Colonic mucosa (tissue), 4 donors: ENCODE measurements around the gene COPG2. TPM values are rescaled to one million over a fixed set of nuclear protein-coding genes. Genes with fewer than 3 reads are reported as not detected.
"Not testable (repeated sequence)": the region's sequence is repeated elsewhere in the genome, so short reads cannot be mapped to it uniquely, and the experiment has no call there.

ENCODE experiments used
- DNase-seq: peaks from one replicate; pipeline ENCODE4 v3.0.0-alpha.2; 2020
- H3K27ac ChIP-seq: fragments of 200-600 bp; one replicate; pipeline ENCODE4 v1.8.0; 2021
- H3K27me3 ChIP-seq: fragments of 200-600 bp; one replicate; pipeline ENCODE4 v1.8.0; 2021
- H3K36me3 ChIP-seq: fragments of 200-600 bp; one replicate; pipeline ENCODE4 v1.8.0; 2021
- H3K4me1 ChIP-seq: fragments of 200-600 bp; one replicate; pipeline ENCODE4 v1.8.0; 2021; ENCODE audit warnings: mild to moderate bottlenecking
- H3K4me3 ChIP-seq: fragments of 200-600 bp; one replicate; pipeline ENCODE4 v1.8.0; 2021
- H3K9ac ChIP-seq, 2 donors: one replicate each; pipeline ENCODE4 v1.7.0; 2013; ENCODE audit warnings: control low read depth in 2 of 2, low read depth in 2 of 2, low read length in 2 of 2
- H3K9me3 ChIP-seq: fragments of 200-600 bp; one replicate; pipeline ENCODE4 v1.8.0; 2021
- CTCF ChIP-seq: fragments of 200-600 bp; IDR thresholded peaks from one replicate; pipeline ENCODE4 v1.8.0; 2022; ENCODE audit warnings: antibody characterized with exemption, mild to moderate bottlenecking
- intact Hi-C: fragments of 100-400 bp; cut with DNase I; formaldehyde crosslinking; loops from one replicate; pipeline ENCODE4 v1.14.1; 2022
- total RNA-seq, 2 donors: library from RNA; stranded (reverse); fragmentation: NEBNext Ultra II Directional in 1 of 2; extraction: Animal tissue kit (Norgen Biotek cat#: 25700) in 1 of 2; gene quantifications; one replicate each; pipeline ENCODE4 v1.2.1, GENCODE V29; 2021
- donor health status: healthy.
- donor health status: DM: no; HTN: no; CAD: no.
- donor health status: DM: no; HTN: no; CAD: no.

COPG2 gene
- total RNA-seq, 2 donors from 2014 or later: 19.1 to 24.2 TPM

DNA sequence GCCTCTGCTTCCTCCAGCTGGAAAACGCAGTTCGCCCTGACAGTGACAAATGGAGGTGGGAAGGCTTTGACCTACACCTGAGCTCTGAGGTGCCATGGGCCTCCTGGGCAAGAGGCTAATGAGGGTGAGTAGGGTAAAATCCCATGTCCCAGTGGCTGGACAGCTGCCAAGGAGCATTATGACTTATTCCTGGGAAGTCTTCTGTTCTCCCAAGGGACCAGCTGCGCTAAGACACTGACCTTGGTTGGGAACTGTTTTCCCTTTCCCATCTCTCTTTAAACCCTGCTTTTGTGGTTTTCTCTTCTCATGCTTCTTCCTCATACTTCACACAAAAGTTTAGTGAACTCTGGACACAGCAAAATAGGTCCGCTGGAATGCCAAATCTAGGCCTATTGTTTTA lies 72.6 kb downstream of the COPG2 start:
- intact Hi-C loops: no loop called here
- no peak for TF ChIP-seq CTCF
- Histone ChIP-seq H3K9me3 (no peaks in the 10 kb centered on the region), H3K36me3 (no peaks in the 10 kb centered on the region), H3K27ac (no peak overlapping the region), H3K4me3 (no peak overlapping the region), H3K27me3 (no peaks in the 10 kb centered on the region), H3K9ac (no peak overlapping the region), H3K4me1 (no peaks in the 10 kb centered on the region)
- no peak for DNase-seq

DNA sequence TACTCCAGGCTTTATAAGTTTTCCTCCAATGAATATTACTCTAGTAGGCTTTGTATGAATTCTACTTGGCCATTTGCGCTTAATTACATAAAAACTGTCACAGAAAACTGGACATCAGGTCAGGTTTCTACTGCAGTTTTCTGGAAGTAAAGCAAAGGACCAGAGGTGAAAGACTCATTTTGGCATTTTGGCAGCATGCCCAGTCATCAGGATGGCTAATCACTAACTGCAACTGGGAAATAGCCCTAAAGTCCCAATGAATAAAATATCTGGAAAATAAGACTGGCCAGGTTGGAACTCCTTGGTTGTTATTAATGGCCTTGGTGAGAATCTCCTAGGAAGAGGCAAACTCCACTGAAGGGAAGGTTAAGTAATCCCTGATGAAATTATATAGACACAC lies 75.5 kb downstream of the COPG2 start:
- Histone ChIP-seq H3K4me3 (no peak overlapping the region), H3K9ac (no peak overlapping the region), H3K4me1 (no peaks in the 10 kb centered on the region), H3K36me3 (no peaks in the 10 kb centered on the region), H3K27me3 (no peaks in the 10 kb centered on the region), H3K9me3 (no peaks in the 10 kb centered on the region), H3K27ac (no peak overlapping the region)
- no peak for DNase-seq
- intact Hi-C loops: no loop called here
- TF ChIP-seq CTCF: no peak

GRCh38 chr7:130591464-130591863 lies 77.1 kb downstream of the COPG2 start:
- H3K9ac ChIP-seq, H3K36me3 ChIP-seq, H3K27me3 ChIP-seq, H3K9me3 ChIP-seq, H3K27ac ChIP-seq, intact Hi-C loops, H3K4me3 ChIP-seq, DNase-seq, H3K4me1 ChIP-seq: not testable (repeated sequence)

- DNase-seq, intact Hi-C loops, H3K9ac ChIP-seq: not testable (repeated sequence)
Observed at GRCh38 chr7:130585932-130586331, 82.6 kb downstream of the COPG2 start.

DNA sequence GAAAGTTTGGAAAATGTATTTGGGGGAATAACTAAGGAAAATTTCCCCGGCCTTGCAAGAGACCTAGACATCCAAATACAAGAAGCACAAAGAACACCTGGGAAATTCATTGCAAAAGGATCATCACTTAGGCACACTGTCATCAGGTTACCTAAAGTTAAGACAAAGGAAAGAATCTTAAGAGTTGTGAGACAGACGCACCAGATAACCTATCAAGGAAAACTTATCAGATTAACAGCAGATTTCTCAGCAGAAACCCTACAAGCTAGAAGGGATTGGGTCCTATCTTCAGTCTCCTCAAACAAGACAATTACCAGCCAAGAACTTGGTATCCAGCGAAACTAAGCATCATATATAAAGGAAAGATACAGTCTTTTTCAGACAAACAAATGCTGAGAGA lies 93.4 kb downstream of the COPG2 start:
- H3K9me3 ChIP-seq, H3K9ac ChIP-seq, H3K4me3 ChIP-seq, DNase-seq, H3K27ac ChIP-seq, intact Hi-C loops, H3K4me1 ChIP-seq, H3K27me3 ChIP-seq, H3K36me3 ChIP-seq: not testable (repeated sequence)

More at GRCh38 chr7:130585932-130586331, 82.6 kb downstream of the COPG2 start:
- not testable (repeated sequence) for H3K36me3 ChIP-seq, H3K4me1 ChIP-seq, H3K27ac ChIP-seq, H3K9me3 ChIP-seq, H3K27me3 ChIP-seq, H3K4me3 ChIP-seq

DNA sequence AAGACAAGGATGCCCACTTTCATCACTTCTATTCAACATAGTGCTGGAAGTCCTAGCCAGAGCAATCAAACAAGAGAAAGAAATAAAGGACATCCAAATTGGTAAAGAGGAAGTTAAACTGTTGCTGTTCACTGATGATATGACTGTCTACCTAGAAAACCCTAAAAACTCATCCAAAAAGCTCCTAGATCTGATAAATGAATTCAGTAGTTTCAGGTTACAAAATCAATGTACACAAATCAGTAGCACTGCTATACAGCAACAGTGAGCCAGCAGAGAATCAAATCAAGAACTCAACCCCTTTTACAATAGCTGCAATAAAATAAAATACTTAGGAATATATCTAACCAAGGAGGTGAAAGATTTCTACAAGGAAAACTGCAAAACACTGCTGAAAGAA lies 98.4 kb downstream of the COPG2 start:
- H3K4me3 ChIP-seq, H3K36me3 ChIP-seq, H3K27ac ChIP-seq, intact Hi-C loops, H3K9me3 ChIP-seq, H3K27me3 ChIP-seq, H3K9ac ChIP-seq, H3K4me1 ChIP-seq, DNase-seq: not testable (repeated sequence)

GRCh38 chr7:130566898-130567280 lies 101.7 kb downstream of the COPG2 start:
- H3K36me3 ChIP-seq: no peaks in the 10 kb centered on the region
- DNase-seq: no peak
- no peaks in the 10 kb centered on the region for H3K9me3 ChIP-seq
- no peaks in the 10 kb centered on the region for H3K27me3 ChIP-seq
- H3K4me3 ChIP-seq: no peak overlapping the region
- no peaks in the 10 kb centered on the region for H3K4me1 ChIP-seq
- intact Hi-C loops: no loop called here
- no peak for TF ChIP-seq CTCF
- no peak overlapping the region for H3K9ac ChIP-seq
- H3K27ac ChIP-seq: no peak overlapping the region
